AG09319 (cell line): ENCODE results near the gene IL2RA.

Source experiments
- DNase-seq: peaks from one replicate; pipeline ENCODE4 v3.0.0-alpha.2; 2010; ENCODE audit warnings: low read depth; ENCODE audit errors: extremely low read depth
- CTCF ChIP-seq: IDR thresholded peaks from 2 replicates; pipeline ENCODE4 v1.5.1; 2011; ENCODE audit warnings: low read depth, mild to moderate bottlenecking, inconsistent platforms, low read length, moderate library complexity

IL2RA gene

GRCh38 chr10:6040205-6040604 is 22.0 kb downstream of the IL2RA start:
- no peak for DNase-seq
- TF ChIP-seq CTCF, result no peak

- no peak for TF ChIP-seq CTCF
- no peak for DNase-seq
Measured at GRCh38 chr10:6039711-6040110, 22.5 kb downstream of the IL2RA start.

DNA sequence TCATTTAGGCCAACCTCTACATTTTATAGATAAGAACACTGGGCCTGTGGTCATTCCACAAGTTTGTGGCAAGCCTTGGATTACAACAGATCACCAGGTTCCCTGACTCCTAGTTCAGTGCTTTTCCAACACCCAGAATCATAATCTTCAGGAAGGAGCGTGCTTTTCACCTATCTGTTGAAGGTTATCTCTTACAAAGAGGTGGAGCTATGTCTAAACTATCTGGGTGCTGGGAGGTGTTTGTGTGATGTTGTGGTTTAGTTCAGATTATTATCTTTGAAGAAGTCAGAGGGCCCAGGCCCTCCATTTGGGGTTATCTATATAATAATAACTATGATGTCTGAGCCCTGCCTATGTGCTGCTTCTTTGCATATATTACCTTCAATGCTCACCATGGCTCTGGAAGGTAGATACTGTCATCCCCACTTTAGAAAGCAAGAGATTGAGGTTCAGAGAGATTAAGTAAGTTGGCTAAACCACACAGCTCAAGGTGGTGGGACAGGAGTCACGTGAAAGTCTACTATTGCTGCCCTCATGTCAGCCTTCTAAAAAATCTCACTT is 24.0 kb downstream of the IL2RA start:
- no peak for DNase-seq
- no peak for TF ChIP-seq CTCF

DNA sequence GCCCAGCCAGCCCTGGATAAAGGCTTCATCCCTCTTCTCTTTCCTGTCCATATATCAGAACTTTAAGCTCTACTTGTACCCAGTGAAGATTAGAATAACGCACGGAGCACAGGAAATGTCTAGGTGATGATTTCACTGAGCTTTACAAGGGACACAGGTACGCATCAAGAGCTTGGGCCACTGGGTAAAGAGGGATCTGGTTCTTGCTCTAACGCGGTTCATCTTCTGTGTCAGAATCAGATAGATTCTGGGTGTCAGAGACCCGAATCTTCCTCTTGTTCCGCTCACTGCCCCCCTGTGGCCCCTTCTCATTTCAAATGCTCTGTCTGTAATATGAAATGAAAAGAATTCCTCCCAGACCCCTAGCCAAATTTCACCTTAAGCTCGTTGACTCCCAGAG is 24.7 kb downstream of the IL2RA start:
- no peak for TF ChIP-seq CTCF
- DNase-seq, result no peak

DNA sequence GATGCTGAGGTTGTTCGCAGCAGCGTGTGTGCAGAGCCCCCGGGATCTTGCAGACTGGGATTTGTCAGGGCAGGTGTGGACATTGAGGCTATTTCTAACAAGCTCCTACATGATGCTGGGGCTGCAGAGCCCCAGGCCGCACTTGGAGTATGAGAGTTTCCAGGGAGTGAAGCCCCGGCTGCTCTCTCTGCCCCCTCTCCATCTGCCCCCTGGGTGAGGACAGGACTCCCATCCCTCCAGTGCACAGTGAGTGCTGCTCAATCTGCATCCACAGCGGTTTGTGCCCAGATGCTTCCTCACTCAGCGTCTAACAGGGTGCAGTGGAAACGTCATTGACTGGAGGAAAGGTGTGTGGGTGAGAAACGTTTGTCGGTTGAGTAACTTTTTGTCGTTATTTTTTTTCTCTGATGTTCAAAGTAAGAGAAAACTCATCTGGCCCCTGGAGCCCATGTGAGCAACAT is 25.3 kb downstream of the IL2RA start:
- no peak for TF ChIP-seq CTCF
- DNase-seq, result no peak

DNA sequence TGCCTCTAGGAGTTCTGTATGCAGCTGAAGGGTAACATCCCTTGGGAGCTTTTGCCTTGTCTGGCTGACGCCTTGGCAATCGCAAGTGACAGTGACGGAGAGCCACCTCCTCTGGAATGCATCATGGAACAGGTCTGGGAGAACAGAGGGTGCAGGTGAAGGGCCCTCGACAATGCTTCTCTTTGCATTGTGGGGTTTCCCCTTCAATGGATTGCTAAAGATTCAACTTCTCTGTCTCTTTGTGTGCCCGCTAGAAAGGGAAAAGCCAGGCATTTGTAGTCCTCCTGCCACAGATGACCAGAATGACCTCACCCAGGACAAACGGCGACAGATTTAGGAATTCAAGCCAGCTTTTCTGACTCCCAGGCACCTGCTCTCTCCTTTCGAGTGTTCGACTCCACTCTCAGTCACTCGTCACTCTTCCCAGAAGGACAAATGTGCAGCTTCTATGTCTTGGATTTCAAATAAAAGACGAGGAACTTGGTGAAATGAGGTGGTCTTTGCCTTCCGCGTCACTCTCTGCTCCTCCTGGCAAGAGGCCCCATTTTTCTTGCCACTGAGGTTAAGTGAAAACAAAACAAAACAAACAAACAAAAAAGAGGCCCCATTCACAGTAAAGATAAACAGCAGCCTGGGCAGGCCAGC is 26.1 kb downstream of the IL2RA start:
- DNase-seq, result no peak
- TF ChIP-seq CTCF, result no peak

- no peak for DNase-seq
- TF ChIP-seq CTCF, result no peak
Measured at GRCh38 chr10:6035101-6035834, 26.9 kb downstream of the IL2RA start.
